Lower leg skin (tissue), 4 donors: Measurements from ENCODE around the gene IQCH. TPM values are rescaled to one million over a fixed set of nuclear protein-coding genes. Genes with fewer than 3 reads are reported as not detected.

Experiments used
- DNase-seq, 2 donors: peaks; one replicate each; pipeline ENCODE4 v3.0.0-alpha.2; 2019; ENCODE audit warnings: low spot score in 2 of 2
- H3K4me3 ChIP-seq: fragments of 200-600 bp; sonication (generic); 2 replicates; pipeline ENCODE4 v1.5.1; 2017; ENCODE audit warnings: mild to moderate bottlenecking, low read depth; ENCODE audit not compliant: poor library complexity, severe bottlenecking
- POLR2A ChIP-seq, 2 donors: fragments of 450-650 bp; IDR thresholded peaks; one replicate each; pipeline ENCODE4 v1.6.1; 2016 to 2017; ENCODE audit warnings: antibody characterized with exemption in 2 of 2, mild to moderate bottlenecking in 1 of 2, moderate library complexity in 1 of 2
- WGBS, 2 donors: methylation state at CpG; one replicate each; pipeline ENCODE4 v1.1.5; 2018; 5-methylcytosine and 5-hydroxymethylcytosine counted together
- intact Hi-C: fragments of 100-400 bp; cut with DNase I; formaldehyde crosslinking; loops from one replicate; pipeline ENCODE4 v1.15.0; 2023; ENCODE audit warnings: low total_unique reads
- total RNA-seq, 4 donors: library from RNA; depleted of rRNA; stranded (reverse); fragments of >200 nt; gene quantifications; one replicate each; pipeline ENCODE4 v1.1.0, GENCODE V29; 2016
- TF ChIP-seq, protein P1 (sequence below), 3 donors: fragments of 450-650 bp; IDR thresholded peaks; one replicate each; pipeline ENCODE4 v1.5.1; 2016; ENCODE audit warnings: antibody characterized with exemption in 3 of 3, mild to moderate bottlenecking in 3 of 3, moderate library complexity in 2 of 3

The IQCH gene
- total RNA-seq, 4 donors from 2014 or later, result 0.17 to 1.6 (median 0.94) TPM

GRCh38 chr15:67259379-67259778, 4.8 kb downstream of the IQCH start:
- DNase-seq, result no peak
- no peak for TF ChIP-seq POLR2A (IDR thresholded peaks at IDR 0.05)
- TF ChIP-seq, protein P1, sequence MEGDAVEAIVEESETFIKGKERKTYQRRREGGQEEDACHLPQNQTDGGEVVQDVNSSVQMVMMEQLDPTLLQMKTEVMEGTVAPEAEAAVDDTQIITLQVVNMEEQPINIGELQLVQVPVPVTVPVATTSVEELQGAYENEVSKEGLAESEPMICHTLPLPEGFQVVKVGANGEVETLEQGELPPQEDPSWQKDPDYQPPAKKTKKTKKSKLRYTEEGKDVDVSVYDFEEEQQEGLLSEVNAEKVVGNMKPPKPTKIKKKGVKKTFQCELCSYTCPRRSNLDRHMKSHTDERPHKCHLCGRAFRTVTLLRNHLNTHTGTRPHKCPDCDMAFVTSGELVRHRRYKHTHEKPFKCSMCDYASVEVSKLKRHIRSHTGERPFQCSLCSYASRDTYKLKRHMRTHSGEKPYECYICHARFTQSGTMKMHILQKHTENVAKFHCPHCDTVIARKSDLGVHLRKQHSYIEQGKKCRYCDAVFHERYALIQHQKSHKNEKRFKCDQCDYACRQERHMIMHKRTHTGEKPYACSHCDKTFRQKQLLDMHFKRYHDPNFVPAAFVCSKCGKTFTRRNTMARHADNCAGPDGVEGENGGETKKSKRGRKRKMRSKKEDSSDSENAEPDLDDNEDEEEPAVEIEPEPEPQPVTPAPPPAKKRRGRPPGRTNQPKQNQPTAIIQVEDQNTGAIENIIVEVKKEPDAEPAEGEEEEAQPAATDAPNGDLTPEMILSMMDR (IDR thresholded peaks at IDR 0.05), result no peak
- intact Hi-C loops, result no loop called here
- H3K4me3 ChIP-seq, result no peak overlapping the region

DNA sequence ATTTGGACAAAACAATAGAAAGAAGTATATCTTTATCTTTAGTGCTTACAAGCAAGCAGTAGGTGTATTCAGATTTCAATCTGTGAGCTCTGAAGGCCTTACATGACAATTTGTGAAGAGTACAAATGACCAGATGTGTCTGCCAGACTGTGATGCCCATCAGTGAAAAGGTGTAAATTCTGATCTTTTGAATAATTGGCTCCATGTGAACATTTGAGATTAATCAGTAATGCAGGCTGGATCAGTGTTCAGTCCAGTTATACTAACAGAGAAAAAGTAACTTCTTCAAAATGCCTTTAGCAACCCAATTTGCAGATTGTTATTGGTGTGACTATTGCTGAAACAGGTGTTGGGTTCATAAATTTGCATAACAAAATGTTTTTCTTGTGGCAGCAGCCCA, 5.2 kb downstream of the IQCH start:
- no peak overlapping the region for H3K4me3 ChIP-seq
- intact Hi-C loops, result no loop called here
- TF ChIP-seq, protein P1 (IDR thresholded peaks at IDR 0.05), result no peak
- TF ChIP-seq POLR2A (IDR thresholded peaks at IDR 0.05), result no peak
- DNase-seq, result no peak

DNA sequence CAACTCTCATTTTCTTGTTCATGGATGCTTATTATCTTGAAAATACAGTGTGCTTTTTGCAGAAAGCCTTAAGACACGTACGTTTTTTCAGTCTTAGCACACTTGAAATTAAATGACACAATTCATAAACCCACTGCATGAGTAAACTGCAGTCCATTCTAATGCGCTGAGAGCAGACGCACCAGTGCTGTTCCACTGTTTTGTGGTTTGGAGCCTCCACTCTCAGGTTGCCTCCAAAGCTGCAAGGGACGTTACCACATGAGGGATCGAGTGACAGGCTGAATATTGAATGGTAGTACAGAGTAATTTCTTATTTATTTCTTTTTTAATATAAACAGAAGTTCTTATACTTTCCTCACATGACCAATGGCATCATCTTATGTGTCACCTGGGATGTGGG, 12.3 kb downstream of the IQCH start:
- WGBS, 2 donors, result 90 to 92% methylated on average over 6 of the region's 6 CpGs
- H3K4me3 ChIP-seq, result no peak overlapping the region
- intact Hi-C loops, result no loop called here
- DNase-seq, result no peak
- TF ChIP-seq, protein P1 (IDR thresholded peaks at IDR 0.05), result no peak
- TF ChIP-seq POLR2A (IDR thresholded peaks at IDR 0.05), result no peak

DNA sequence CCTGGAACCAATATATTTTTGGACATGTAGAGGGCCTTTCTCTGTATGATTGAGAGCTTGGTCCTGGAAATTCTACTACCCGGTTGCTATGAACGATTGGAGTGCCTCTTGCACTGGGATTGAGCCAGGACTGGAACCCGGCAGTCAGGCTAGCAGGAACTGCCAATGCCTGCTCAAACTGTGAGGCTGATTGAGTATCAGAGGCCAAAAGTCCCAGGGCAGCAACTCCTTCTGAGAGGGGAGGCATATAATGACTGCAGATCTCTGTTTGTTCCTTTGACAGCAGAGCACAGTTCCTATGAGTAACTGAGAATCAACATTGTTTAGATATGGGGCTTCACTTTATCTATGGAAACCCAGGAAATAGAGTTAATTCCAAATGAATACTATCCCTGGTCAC, 12.9 kb downstream of the IQCH start:
- TF ChIP-seq POLR2A (IDR thresholded peaks at IDR 0.05), result no peak
- TF ChIP-seq, protein P1 (IDR thresholded peaks at IDR 0.05), result no peak
- 51 to 63% methylated on average over 3 of the region's 3 CpGs for WGBS, 2 donors
- intact Hi-C loops, result no loop called here
- no peak overlapping the region for H3K4me3 ChIP-seq
- DNase-seq, result no peak

GRCh38 chr15:67267951-67268941, 13.7 kb downstream of the IQCH start:
- no peak for DNase-seq
- TF ChIP-seq, protein P1 (IDR thresholded peaks at IDR 0.05), result no peak
- no peak for TF ChIP-seq POLR2A (IDR thresholded peaks at IDR 0.05)
- intact Hi-C loops, result no loop called here
- 86% methylated on average over 9 of the region's 9 CpGs for WGBS, 2 donors
- no peak overlapping the region for H3K4me3 ChIP-seq
